ENCODE data around the gene TAF1. TPM values are rescaled to one million over a fixed set of nuclear protein-coding genes. Genes with fewer than 3 reads are reported as not detected.
"Not testable (repeated sequence)": the region's sequence is repeated elsewhere in the genome, so short reads cannot be mapped to it uniquely, and the experiment has no call there.

Gene TAF1
- total RNA-seq, 4 donors from 2014 or later, result 36.0 to 59.4 (median 48.8) TPM

DNA sequence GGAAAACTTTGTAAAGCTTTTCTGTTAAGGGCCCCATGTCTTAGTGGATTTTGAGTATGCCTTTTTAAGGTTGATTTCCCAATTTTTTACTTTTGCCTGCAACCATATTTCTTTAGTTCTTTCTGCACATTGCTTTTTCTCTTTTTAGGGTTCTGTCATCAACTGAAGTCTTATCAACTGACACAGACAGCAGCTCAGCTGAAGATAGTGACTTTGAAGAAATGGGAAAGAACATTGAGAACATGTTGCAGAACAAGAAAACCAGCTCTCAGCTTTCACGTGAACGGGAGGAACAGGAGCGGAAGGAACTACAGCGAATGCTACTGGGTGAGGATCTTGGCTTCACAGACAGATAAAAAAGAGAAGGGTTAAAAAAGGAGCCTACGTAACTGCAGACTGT lies 27.8 kb downstream of the TAF1 start:
- no peaks in the 10 kb centered on the region for H3K4me1 ChIP-seq
- no peak for DNase-seq
- TF ChIP-seq POLR2A (IDR thresholded peaks at IDR 0.05), result no peak
- TF ChIP-seq, protein P1, sequence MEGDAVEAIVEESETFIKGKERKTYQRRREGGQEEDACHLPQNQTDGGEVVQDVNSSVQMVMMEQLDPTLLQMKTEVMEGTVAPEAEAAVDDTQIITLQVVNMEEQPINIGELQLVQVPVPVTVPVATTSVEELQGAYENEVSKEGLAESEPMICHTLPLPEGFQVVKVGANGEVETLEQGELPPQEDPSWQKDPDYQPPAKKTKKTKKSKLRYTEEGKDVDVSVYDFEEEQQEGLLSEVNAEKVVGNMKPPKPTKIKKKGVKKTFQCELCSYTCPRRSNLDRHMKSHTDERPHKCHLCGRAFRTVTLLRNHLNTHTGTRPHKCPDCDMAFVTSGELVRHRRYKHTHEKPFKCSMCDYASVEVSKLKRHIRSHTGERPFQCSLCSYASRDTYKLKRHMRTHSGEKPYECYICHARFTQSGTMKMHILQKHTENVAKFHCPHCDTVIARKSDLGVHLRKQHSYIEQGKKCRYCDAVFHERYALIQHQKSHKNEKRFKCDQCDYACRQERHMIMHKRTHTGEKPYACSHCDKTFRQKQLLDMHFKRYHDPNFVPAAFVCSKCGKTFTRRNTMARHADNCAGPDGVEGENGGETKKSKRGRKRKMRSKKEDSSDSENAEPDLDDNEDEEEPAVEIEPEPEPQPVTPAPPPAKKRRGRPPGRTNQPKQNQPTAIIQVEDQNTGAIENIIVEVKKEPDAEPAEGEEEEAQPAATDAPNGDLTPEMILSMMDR (IDR thresholded peaks at IDR 0.05), result no peak
- H3K27me3 ChIP-seq, result no peaks in the 10 kb centered on the region
- H3K36me3 ChIP-seq, result peaks cover 29 to 61% of the 10 kb centered on the region in 2 donors
- H3K4me3 ChIP-seq (replicated peaks in 1 of 3), result no peak overlapping the region
- H3K9me3 ChIP-seq, result no peaks in the 10 kb centered on the region
- H3K27ac ChIP-seq, result no peak overlapping the region
- intact Hi-C loops (cut with DNase I), result no loop called here
- 96% methylated on average over 5 of the region's 5 CpGs for WGBS, 2 donors

DNA sequence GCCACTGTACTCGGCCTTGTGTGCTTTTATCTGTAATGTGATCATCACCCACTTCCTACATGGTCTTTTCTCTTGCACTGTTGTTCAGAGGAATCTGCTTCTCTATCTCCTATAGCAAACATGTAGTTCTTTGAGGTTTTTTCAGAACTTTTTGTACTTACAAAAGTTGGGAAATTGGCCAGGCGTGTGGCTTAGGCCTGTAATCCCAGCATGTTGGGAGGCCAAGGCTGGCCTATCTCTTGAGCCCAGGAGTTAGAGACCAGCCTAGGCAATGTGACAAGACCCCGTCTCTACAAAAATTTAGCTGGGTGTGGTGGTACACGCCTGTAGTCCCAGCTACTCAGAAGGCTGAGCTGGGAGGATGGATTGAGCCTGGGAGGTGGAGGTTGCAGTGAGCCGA lies 30.4 kb downstream of the TAF1 start:
- intact Hi-C loops (cut with DNase I), result no loop called here
- no peak overlapping the region for H3K27ac ChIP-seq
- no peaks in the 10 kb centered on the region for H3K27me3 ChIP-seq
- H3K9me3 ChIP-seq, result no peaks in the 10 kb centered on the region
- no peak for TF ChIP-seq POLR2A (IDR thresholded peaks at IDR 0.05)
- TF ChIP-seq, protein P1 (IDR thresholded peaks at IDR 0.05), result no peak
- no peaks in the 10 kb centered on the region for H3K4me1 ChIP-seq
- H3K36me3 ChIP-seq, result peaks cover 35 to 48% of the 10 kb centered on the region in 2 donors
- no peak overlapping the region for H3K4me3 ChIP-seq (replicated peaks in 1 of 3)
- no peak for DNase-seq
- 94 to 95% methylated on average over 5 of the region's 5 CpGs for WGBS, 2 donors

DNA sequence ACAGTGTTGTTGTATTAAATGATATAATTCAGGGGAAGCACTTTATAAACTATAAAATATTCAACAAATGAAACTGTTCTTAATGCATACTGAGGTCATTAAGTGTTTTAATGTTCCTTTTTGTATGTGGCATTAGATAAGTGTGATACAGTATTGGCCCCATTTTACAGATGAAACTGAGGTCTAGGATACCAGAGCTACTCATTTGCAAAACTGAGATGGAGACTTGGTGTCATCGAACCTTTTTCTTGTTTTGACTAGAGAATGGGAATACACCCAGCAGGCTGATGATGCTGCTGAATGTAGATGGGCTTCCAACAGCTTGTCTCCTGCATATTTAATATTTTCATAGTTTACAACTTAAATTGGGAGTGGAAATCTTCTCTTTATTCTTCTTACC lies 34.6 kb downstream of the TAF1 start:
- intact Hi-C loops (cut with DNase I), result no loop called here
- peaks cover 25 to 34% of the 10 kb centered on the region in 2 donors for H3K36me3 ChIP-seq
- WGBS, 2 donors, result 100% methylated on average over 1 of the region's 1 CpG

DNA sequence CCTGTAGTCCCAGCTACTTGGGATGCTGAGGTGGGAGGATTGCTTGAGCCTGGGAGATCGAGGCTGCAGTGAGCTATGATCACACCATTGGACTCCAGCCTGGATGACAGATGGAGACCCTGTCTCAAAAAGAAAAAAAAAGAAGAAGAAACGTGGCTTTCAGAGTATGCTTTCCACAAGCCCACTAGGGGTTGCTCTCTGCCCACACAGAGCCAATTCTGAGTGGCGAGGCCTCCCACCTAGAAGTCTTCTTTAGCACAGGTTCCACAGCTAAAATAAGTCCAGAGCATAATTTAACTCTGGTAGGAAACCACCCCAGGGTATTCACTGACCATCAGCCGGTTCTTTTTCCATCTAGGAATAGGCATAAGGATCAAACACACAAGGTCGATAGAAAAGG lies 50.1 kb downstream of the TAF1 start:
- H3K36me3 ChIP-seq, result peaks cover 5 to 11% of the 10 kb centered on the region in 2 donors
- H3K4me3 ChIP-seq (replicated peaks in 1 of 3); H3K4me1 ChIP-seq; H3K27ac ChIP-seq; H3K9me3 ChIP-seq; H3K27me3 ChIP-seq; DNase-seq; intact Hi-C loops (cut with DNase I): not testable (repeated sequence)
- 56% methylated on average over 3 of the region's 5 CpGs; no CpG with 5 or more reads in 1 of the 2 donors for WGBS, 2 donors

More for the DNA sequence above, 34.6 kb downstream of the TAF1 start:
- Histone ChIP-seq H3K9me3 (no peaks in the 10 kb centered on the region), H3K4me3 (replicated peaks in 1 of 3) (no peak overlapping the region), H3K4me1 (no peaks in the 10 kb centered on the region), H3K27me3 (no peaks in the 10 kb centered on the region), H3K27ac (no peak overlapping the region)
- TF ChIP-seq POLR2A (IDR thresholded peaks at IDR 0.05), result no peak
- TF ChIP-seq, protein P1 (IDR thresholded peaks at IDR 0.05), result no peak
- DNase-seq, result no peak

DNA sequence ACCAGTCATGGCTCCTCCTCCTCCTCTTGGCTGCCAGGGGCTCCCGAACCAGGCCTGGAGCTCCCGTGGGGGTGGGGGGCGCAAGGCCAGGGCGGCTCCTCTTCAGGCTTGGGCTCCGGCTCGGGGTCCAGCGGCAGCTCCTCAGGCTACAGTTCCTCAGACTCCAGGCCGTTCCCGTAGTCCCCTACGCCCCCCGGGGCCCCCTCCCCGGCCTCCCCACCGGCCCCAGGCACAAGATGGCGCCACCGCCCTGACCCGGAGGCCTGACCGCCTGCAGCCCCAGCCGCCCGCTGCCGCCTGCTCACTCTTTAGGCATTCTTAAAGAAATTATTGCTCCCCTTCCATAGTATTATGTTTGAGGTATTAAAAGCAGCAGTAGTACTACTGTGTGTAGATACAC lies 54.5 kb downstream of the TAF1 start:
- no peak overlapping the region for H3K4me3 ChIP-seq (replicated peaks in 1 of 3)
- 100% methylated on average over 7 of the region's 20 CpGs; no CpG with 5 or more reads in 1 of the 2 donors for WGBS, 2 donors
- TF ChIP-seq, protein P1 (IDR thresholded peaks at IDR 0.05), result no peak
- TF ChIP-seq POLR2A (IDR thresholded peaks at IDR 0.05), result no peak
- DNase-seq, result no peak
- peaks cover 0 to 25% of the 10 kb centered on the region in 2 donors for H3K36me3 ChIP-seq
- no peaks in the 10 kb centered on the region for H3K9me3 ChIP-seq
- no peaks in the 10 kb centered on the region for H3K4me1 ChIP-seq
- no peaks in the 10 kb centered on the region for H3K27me3 ChIP-seq
- intact Hi-C loops (cut with DNase I), result no loop called here
- no peak overlapping the region for H3K27ac ChIP-seq

DNA sequence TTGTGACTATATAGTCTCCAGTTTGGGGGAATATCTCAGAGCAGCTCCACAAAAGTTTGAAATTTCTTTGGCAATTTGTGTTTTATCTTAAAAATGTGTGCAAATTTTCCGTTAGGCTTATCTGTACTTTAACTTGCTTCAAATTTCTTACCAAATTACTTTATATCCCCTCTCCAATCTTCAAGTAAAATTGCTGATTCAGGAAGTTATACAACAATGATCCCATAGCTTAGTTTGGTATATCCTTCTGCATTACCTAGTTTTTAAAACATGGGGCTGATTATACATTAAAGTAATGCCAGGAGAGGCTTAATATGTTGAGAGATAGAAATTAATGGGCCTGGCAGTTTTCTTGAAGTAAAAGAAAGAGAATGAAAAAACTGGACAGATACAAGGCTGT lies 66.6 kb downstream of the TAF1 start:
- DNase-seq, result no peak
- WGBS, 2 donors, result 83 to 93% methylated on average over 1 of the region's 1 CpG
- Histone ChIP-seq H3K4me1 (no peaks in the 10 kb centered on the region), H3K36me3 (peaks cover 0 to 6% of the 10 kb centered on the region in 2 donors), H3K9me3 (no peaks in the 10 kb centered on the region), H3K27me3 (no peaks in the 10 kb centered on the region), H3K27ac (no peak overlapping the region), H3K4me3 (replicated peaks in 1 of 3) (no peak overlapping the region)
- intact Hi-C loops (cut with DNase I), result no loop called here
- TF ChIP-seq POLR2A (IDR thresholded peaks at IDR 0.05), result no peak
- TF ChIP-seq, protein P1 (IDR thresholded peaks at IDR 0.05), result no peak
